Mucosa of gallbladder (tissue), 1 donor: Measurements from ENCODE around the gene TOMM70. TPM values are rescaled to one million over a fixed set of nuclear protein-coding genes. Genes with fewer than 3 reads are reported as not detected.

Experiments used
- DNase-seq: peaks from one replicate; pipeline ENCODE4 v3.0.0-alpha.2; 2020; ENCODE audit warnings: low spot score
- total RNA-seq: library from RNA; stranded (reverse); gene quantifications from one replicate; pipeline ENCODE4 v1.2.1, GENCODE V29; 2021
- donor health status: DM: no; HTN: no; CAD: no.

The TOMM70 gene
- total RNA-seq, 1 donor from 2014 or later, result 31.3 TPM

DNA sequence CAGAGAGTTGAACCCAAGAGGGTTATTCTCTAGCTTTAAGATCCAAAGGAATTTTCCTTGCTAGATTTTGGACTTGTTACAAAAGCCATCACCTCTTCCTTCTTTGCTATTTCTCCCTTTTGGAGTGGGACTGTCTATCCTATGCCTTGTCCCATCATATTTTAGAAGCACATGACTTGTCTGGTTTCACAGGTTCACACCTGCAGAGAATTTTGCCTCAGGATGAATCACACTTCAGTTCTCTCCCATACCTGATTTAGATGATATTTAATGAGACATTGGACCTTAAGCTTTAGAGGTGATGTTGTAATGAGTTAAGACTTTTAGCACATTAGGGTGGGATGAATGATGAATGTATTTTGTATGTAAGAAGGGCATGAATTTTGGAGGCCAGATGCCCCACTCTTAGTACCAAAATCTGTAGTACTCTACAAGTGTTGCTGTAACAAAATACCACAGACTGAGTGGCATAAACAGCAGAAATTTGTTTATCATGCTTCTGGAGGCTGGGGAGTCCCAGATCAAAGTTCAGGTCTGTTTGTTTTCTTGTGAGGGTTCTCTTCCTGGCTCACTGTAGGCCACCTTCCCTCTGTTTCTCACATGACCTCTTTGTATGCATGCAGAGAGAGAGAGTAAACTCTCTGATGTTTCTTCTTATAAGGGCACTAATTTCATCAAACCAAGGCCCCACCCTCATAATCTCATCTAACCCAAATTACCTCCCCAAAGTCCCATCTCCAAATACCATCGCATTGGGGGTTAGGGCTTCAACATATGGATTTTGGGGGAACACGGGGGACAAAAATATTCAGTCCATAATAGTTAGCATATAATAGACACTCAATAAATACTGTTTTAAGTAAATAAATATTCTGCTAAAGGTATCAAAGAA lies 10.4 kb upstream of the TOMM70 start:
- no peak for DNase-seq

GRCh38 chr3:100407977-100408532 lies 7.2 kb upstream of the TOMM70 start:
- DNase-seq, result no peak

DNA sequence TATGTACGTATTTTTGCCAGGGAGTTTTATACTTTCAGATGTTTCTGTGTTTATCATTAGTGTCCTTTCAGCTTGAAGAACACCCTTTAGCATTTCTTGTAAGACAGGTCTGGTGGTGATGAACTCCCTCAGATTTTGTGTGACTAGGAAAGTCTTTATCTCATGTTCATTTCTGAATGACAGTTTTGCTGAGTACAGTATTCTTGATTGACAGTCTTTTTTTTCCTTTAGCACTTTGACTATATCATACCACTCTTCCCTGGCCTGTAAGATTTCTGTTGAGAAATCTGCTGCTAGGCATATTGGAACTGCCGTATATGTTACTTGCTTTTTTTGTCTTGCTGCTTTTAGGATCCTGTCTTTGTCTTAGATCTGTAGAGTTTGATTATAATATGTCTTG lies 6.3 kb upstream of the TOMM70 start:
- no peak for DNase-seq

GRCh38 chr3:100404250-100404548 lies 3.3 kb upstream of the TOMM70 start:
- no peak for DNase-seq

DNA sequence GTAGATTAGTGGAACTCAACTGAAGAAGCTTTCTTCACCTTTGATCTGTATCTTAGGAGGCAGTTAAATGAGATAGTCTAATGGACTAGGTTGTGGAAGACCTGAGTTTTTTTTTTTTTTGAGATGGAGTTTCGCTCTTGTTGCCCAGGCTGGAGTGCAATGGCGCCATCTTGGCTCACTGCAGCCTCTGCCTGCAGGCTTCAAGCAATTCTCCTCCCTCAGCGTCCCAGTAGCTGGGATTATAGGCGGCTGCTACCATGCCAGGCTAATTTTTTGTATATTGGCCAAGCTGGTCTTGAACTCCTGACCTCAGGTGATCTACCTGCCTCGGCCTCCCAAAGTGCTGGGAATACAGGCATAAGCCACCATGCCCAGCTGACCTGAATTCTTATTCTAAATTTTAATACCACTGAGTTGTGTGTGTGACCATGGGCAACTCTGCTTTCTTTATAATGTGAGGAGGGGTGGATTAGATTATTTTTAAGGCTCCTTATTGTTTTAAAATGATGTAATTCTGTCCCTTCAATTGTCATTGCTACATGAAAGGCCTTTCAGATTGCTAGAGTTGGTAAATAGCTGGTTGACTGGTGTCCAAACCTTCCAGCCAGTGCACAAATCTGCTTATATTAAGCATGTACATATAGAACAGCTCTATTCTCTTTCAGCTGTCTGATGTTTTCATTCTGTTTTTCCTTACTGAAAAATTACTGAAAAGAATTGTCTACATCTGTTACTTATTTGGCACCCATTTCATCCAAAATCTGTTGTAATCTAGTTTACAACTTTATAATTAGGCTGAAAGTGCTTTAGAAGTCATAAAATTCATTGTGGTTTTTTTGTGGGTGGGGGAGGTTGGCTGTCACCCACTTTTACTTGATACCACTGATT lies 2.7 kb upstream of the TOMM70 start:
- DNase-seq, result no peak

DNA sequence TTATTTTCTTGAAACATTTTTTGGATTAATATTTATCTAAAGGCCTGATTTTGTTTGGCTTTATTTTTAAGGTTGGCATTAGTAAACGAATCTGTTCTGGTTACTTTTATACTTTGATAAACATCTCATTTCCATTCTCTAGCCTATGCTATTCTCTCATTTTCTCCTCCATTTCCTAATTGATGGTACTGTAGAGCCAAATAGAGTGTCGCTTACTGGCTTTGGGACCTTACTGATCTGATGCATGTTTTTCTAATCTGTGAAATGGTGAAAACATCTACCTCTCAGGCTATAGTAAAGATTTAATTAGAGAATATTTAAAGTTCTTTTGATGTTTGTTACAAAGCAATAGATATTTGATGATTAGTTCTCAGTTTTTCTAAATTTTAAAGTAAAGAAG lies 2.0 kb upstream of the TOMM70 start:
- no peak for DNase-seq

- DNase-seq, result no peak
These were observed 1.4 kb upstream of the TOMM70 start for GRCh38 chr3:100402256-100402655.

- DNase-seq, result peak; percentile 16
These were observed 769 bp upstream of the TOMM70 start for GRCh38 chr3:100401674-100402041.

DNA sequence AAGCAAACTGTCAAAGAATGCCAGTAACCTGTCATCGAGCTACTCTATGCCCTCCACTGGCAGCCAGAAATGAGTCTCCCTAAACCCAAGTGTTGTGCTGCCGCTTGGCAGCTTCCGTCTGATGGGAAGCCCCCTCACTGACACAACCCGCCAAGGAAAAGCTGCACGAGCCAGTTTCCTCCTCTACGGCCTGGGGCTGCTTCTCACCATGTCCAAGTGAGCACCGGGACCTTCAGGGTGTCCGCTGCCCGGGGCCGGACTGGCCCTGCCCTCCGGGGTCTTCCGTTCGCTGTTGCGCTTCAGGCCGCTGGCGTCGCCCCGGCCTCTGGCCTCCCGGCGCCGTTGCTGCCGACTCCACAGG lies 490 bp downstream of the TOMM70 start:
- DNase-seq, result no peak

- no peak for DNase-seq
These were observed 1.4 kb downstream of the TOMM70 start for GRCh38 chr3:100399341-100400071.

DNA sequence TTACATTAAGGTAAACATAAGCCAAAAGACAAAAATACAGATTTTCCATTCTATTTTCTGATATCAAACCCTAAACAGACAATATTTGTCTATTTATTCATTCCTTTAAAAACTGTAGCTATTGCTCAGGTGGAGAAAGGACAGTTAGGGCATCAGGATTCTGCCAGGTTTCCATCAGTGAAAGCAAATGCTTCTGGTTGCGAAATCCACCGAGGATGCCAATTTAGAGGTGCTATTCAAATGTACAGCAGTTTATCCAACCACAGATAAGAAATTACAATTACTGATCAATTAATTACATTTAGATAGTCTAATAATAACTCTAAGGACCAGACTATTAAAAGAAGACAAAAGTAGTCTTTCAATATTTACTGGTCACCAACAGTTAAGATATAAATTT lies 3.9 kb downstream of the TOMM70 start:
- no peak for DNase-seq

- no peak for DNase-seq
These were observed 5.0 kb downstream of the TOMM70 start for GRCh38 chr3:100395679-100396431.

DNA sequence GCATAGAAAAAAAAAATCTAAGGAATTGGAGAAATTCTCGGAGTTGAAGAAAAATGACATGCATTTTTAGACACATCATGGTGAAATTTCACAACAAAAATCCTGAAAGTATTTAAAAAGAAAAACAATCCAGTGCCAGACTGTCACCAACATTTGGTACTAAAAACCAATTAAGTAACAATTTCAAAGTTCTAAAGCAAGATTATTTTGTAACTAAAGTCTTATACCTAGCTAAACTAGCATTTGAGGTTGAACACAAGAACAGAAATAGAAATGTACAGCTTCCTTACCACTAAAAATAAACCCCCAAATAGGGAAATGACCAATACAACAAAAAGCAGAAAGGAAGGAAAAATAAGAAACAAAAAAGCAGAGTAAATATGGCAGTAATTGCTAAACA lies 11.9 kb downstream of the TOMM70 start:
- DNase-seq, result no peak

DNA sequence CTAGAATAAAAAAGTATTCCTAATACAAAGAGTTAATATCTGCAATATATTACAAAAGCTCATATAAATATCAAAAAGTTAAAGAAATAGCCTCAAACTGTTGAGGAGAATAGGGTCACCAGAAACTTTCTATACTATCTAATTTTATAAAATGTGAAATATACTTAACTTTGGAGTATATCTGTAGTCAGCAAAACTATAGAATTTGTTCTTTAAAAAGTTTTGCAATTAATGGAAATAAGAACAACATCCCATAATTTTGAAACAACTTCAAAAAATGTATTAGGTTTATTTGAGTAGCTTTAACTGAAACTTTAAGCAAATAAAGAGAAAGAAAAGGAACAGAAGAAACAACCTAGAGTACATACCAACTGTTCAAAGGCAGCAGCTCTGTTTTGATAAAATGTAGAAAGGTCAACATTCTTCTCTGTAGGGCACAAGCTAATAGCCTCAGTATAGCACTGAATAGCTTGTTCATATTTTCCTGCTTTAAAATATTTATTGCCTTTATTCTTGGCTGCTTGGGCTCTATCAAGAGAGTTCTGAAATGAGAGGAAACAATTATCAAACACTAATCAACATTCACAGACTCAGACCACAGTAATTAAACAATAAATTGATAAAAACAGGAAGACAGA lies 14.3 kb downstream of the TOMM70 start:
- DNase-seq, result no peak

DNA sequence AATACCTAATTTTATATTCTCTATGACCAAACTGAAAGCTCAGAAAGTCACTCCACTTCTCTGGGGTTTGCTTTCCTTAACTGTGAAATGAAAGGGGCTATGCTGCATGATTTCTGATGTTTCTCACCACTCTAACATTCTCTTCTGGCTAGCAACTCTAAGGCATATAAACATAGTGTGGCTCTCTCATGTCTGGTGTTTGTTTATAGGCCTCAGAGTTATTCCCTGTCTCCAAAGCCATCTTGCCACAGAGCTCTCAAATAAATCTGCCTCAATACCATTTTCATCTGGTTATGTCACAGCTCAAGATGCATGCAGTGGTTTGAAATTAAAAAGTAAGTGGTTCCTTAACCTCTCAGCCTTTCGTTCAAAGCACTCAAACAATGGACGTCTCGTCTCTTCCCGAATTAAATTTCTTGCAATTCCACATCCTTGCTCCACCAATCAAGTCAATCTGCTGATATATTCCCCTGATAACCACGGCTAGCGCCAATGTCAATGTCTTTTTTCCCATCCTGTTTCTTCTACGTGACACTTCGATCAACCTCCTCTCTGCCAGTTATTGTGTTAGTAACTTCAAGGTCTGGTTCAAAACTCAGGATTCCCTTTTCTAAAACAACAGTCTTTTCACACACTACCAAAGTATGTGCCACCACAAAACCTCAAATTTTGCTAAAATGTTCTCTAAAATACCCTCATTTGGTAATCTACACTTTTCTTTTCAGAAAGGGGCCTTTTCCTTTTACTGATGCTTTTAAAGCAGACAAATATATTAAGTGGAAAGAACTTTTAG lies 16.0 kb downstream of the TOMM70 start:
- no peak for DNase-seq

- no peak for DNase-seq
These were observed 24.6 kb downstream of the TOMM70 start for GRCh38 chr3:100376301-100376700.

DNA sequence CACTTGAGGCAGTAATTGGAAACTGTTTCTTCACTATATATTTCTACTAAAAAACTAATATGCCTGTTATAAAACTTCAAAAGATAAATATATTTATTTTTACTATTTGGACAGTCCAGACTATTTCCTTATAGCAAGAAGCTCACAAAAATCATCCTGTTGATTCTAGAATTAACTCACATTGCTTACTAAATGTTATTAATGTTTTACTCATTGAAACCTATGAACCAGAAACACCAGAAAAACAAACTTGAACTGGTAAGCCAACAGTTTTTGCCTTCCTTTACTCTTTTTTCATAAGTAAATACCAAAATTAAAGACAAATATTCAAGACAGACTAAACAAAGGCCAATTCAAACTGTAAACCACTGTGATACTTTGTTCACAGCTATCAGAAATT lies 26.4 kb downstream of the TOMM70 start:
- DNase-seq, result no peak

DNA sequence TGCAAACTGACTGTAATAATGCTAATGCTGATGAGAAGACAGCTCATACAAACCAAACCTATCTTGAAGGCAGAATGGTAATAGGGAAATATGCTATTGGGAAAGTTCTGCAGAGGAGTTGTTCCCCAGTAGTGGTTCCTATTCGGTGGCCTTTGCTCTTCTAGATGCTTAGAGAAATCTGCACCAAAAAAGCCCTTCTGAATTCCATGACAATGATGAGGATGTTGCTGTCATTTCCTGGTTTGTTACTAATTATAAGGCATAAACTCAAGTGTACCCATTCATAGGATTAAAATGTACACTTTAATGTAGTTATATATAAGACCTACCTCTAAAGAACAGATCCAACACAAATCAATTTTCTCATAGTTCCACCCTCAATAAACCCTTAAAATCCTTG lies 30.1 kb downstream of the TOMM70 start:
- DNase-seq, result no peak

DNA sequence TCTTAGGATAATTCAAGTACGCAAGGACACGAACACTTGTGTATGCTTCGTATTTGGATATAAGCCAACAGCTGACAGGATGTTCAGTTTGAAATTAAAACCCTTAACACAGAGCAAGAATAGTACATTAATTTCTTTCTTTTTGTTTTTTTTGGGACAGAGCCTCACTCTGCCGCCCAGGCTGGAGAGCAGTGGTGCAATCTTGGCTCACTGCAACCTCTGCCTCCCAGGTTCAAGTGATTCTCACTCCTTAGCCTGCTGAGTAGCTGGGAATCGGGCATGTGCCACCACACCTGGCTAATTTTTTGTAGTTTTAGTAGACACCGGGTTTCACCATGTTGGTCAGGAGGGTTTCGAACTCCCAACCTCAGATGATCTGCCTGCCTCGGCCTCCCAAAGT lies 32.4 kb downstream of the TOMM70 start:
- no peak for DNase-seq

DNA sequence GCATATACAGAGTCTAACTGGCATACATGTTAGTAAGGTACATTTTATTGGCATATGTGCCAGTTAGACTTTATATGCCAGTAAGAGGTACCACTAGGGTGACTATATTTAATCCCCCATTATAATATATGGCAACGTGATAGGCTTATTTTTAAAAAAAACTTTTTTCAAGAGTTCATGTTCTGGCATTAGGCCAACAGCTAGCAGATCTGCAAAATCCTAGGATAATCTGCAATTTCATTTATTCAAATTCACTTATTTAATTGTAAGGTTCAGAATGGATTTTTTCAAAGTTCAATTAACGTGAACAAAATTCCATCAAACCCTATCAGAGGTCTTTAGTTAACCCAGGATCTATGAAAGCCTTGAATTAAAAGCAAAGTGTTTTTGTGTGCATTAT lies 34.5 kb downstream of the TOMM70 start:
- no peak for DNase-seq
